CD8-positive, alpha-beta memory T cell (primary cell): Measurements from ENCODE around the gene KCNJ4. TPM values are rescaled to one million over a fixed set of nuclear protein-coding genes. Genes with fewer than 3 reads are reported as not detected.

ENCODE experiments used
- CTCF ChIA-PET: fragments of 350-600 bp; sonication (Branson Sonifier 250); formaldehyde crosslinking; loops from one replicate; lab custom pipeline; 2021; ENCODE audit warnings: antibody characterized with exemption; lab: Charles Lee
- POLR2A ChIA-PET: fragments of 350-600 bp; sonication (Branson Sonifier 250); formaldehyde crosslinking; loops from one replicate; lab custom pipeline; 2021; ENCODE audit warnings: antibody characterized with exemption; lab: Charles Lee
- DNase-seq, 5 donors: peaks; one replicate each; pipeline versions ENCODE4 v3.0.0 to v3.0.0-alpha.2; 2020 to 2022; ENCODE audit warnings: mixed read lengths in 1 of 5
- H3K27ac ChIP-seq: one replicate; pipeline ENCODE4 v1.7.0; 2013; ENCODE audit warnings: low read depth, mild to moderate bottlenecking, low read length, moderate library complexity
- H3K27me3 ChIP-seq: 2 replicates; pipeline ENCODE4 v1.7.0; 2013; ENCODE audit warnings: low read length, mild to moderate bottlenecking; ENCODE audit not compliant: insufficient read depth, poor library complexity, severe bottlenecking
- H3K36me3 ChIP-seq: 2 replicates; pipeline ENCODE4 v1.7.0; 2013; ENCODE audit warnings: mild to moderate bottlenecking, low read length, moderate library complexity; ENCODE audit not compliant: insufficient read depth
- H3K4me1 ChIP-seq: 2 replicates; pipeline ENCODE4 v1.7.0; 2013; ENCODE audit warnings: mild to moderate bottlenecking, low read length, moderate library complexity; ENCODE audit not compliant: insufficient read depth
- H3K4me3 ChIP-seq: 2 replicates; pipeline ENCODE4 v1.7.0; 2013; ENCODE audit warnings: mild to moderate bottlenecking, low read length
- H3K9me3 ChIP-seq: 2 replicates; pipeline ENCODE4 v1.7.0; 2013; ENCODE audit warnings: mild to moderate bottlenecking, low read length
- H3K27ac Mint-ChIP-seq, 8 donors: one replicate each; pipeline ENCODE4 v1.8.0; 2020 to 2021; ENCODE audit warnings: mixed read lengths in 8 of 8, mild to moderate bottlenecking in 6 of 8, inconsistent platforms in 3 of 8, moderate library complexity in 3 of 8
- H3K27me3 Mint-ChIP-seq, 2 donors: one replicate each; pipeline ENCODE4 v1.8.0; 2020 to 2021; ENCODE audit warnings: mixed read lengths in 2 of 2, mild to moderate bottlenecking in 1 of 2, moderate library complexity in 1 of 2
- H3K36me3 Mint-ChIP-seq, 3 donors: one replicate each; pipeline ENCODE4 v1.8.0; 2020 to 2021; ENCODE audit warnings: mixed read lengths in 3 of 3, inconsistent platforms in 1 of 3, mild to moderate bottlenecking in 1 of 3
- H3K4me1 Mint-ChIP-seq, 3 donors: one replicate each; pipeline ENCODE4 v1.8.0; 2020 to 2021; ENCODE audit warnings: mixed read lengths in 3 of 3, inconsistent platforms in 1 of 3, mild to moderate bottlenecking in 1 of 3
- H3K4me3 Mint-ChIP-seq, 7 donors: one replicate each; pipeline ENCODE4 v1.8.0; 2020 to 2021; ENCODE audit warnings: mixed read lengths in 7 of 7, mild to moderate bottlenecking in 6 of 7, moderate library complexity in 4 of 7, inconsistent platforms in 2 of 7
- H3K9me3 Mint-ChIP-seq, 5 donors: one replicate each; pipeline ENCODE4 v1.8.0; 2020 to 2022; ENCODE audit warnings: mixed read lengths in 5 of 5, mild to moderate bottlenecking in 3 of 5, moderate library complexity in 2 of 5, inconsistent platforms in 1 of 5
- polyA plus RNA-seq: library from polyadenylated mRNA; unstranded; fragments of 300-500 nt; fragmentation: Illumina TruSeq; gene quantifications from one replicate; pipeline ENCODE4 v1.2.3, GENCODE V29; 2021
- total RNA-seq, 2 experiments: library from RNA; stranded (reverse); gene quantifications; one replicate each; pipeline ENCODE4 v1.2.3, GENCODE V29; 2021

The KCNJ4 gene
- total and polyA plus RNA-seq, 3 experiments from 2014 or later, result not detected

DNA sequence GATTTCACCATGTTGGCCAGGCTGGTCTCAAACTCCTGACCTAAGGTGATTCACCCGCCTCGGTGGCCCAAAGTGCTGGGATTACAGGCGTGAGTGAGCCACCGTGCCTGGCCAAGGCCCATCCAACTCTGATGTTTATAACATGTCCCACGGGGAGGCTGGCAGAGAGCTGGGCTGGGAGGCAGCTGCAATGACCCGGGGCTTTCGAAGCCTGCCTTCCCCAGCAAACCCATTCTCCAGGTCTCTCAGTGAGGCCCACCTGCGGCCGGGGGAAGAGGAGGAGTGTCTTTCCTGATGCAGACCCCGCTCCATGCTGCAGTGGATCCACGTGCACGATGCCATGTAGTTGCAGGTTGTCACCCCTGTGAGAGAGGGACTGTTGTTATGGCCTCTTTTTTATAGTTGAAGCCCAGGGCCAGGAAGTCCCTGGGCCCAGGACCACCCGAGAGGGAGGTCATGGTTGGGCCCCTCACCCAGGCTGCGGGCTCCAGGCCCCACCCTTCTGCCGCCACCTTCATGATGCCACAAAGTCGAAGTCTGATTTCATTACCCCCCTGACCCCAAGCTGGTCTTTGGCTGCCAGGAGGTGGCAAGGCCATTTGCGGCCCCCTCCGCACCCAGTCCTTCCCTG lies 38.3 kb downstream of the KCNJ4 start:
- Mint-ChIP-seq H3K36me3 (no peaks in the 10 kb centered on the region), H3K4me1 (peaks cover 0 to 4% (median 0%) of the 10 kb centered on the region in 3 donors), H3K4me3 (no peak overlapping the region), H3K27ac (no peak overlapping the region), H3K27me3 (peaks cover 0 to 6% of the 10 kb centered on the region in 2 donors), H3K9me3 (no peaks in the 10 kb centered on the region)
- peak in 1 of 5 donors; percentile 21 for DNase-seq
- ChIA-PET CTCF (no interaction called here), POLR2A (no interaction called here)
- H3K27ac ChIP-seq, result no peak overlapping the region
- no peaks in the 10 kb centered on the region for H3K4me1 ChIP-seq
- no peaks in the 10 kb centered on the region for H3K27me3 ChIP-seq
- no peaks in the 10 kb centered on the region for H3K9me3 ChIP-seq
- H3K4me3 ChIP-seq, result no peak overlapping the region
- no peaks in the 10 kb centered on the region for H3K36me3 ChIP-seq

DNA sequence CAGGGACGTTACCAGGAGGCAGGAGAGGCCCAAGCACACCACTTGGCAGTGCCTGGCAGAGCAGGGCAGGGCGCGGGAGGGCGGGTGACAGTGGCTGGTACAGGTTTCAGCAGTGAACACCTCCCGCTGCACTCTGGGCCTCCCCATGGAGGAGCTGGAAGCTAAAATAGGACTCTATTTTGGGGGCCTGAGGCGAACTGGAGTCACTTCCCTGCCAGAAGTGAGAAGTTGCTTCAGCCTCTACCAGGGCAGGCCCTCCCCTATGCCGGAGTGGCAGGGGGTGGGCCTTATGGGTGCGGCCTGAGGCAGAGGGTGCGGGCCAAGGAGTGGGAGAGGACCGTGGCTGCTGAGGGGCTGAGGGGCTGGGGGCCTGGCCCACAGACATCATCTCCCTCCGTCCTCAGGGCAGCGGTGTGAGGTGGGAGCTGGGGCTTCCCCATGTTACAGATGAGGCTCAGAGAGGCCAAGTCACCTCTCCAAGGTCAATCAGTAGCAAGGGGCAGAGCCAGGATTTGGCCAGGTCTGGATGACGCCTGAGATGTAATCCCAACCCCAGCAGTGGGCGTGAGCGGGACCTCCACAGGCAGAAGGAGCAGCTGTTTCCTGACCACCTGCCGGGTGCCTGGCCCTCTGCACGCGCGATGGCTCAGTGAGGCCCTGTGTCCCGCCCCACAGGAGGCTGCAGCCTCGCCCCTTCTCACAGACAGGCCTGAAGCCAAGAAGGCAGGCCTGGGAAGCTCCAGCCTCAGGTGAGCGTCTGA lies 39.3 kb downstream of the KCNJ4 start:
- ChIA-PET POLR2A (no interaction called here), CTCF (no interaction called here)
- Histone ChIP-seq H3K27me3 (no peaks in the 10 kb centered on the region), H3K27ac (no peak overlapping the region), H3K4me1 (no peaks in the 10 kb centered on the region), H3K9me3 (no peaks in the 10 kb centered on the region), H3K4me3 (no peak overlapping the region), H3K36me3 (no peaks in the 10 kb centered on the region)
- H3K27me3 Mint-ChIP-seq, result peaks cover 3 to 7% of the 10 kb centered on the region in 2 donors
- H3K36me3 Mint-ChIP-seq, result no peaks in the 10 kb centered on the region
- peaks cover 0 to 4% (median 0%) of the 10 kb centered on the region in 3 donors for H3K4me1 Mint-ChIP-seq
- peak in 1 of 5 donors; percentile 27 for DNase-seq
- no peaks in the 10 kb centered on the region for H3K9me3 Mint-ChIP-seq
- H3K4me3 Mint-ChIP-seq, result no peak overlapping the region
- H3K27ac Mint-ChIP-seq, result no peak overlapping the region

DNA sequence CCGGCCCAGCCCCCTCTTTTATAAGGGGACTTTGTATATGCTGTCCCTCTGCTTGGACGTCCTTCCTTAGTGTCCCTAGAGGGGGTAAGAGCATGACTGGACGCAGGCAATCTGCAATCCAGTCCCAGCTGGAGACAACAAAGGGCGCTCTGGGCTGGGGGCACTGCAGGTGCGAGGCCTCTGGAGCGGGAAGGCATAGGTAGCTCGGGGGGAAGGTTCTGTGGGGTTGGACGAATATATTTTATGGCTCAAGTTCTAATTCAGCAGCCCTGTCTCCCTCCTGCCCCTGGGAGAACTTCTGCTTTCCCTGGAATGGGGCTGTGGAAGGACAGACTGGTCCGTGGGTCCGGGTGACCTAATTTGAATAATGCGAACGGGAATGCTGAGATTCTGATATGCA lies 40.0 kb downstream of the KCNJ4 start:
- DNase-seq, result peak in 1 of 5 donors; percentile 17
- H3K36me3 Mint-ChIP-seq, result no peaks in the 10 kb centered on the region
- H3K36me3 ChIP-seq, result no peaks in the 10 kb centered on the region
- H3K9me3 Mint-ChIP-seq, result no peaks in the 10 kb centered on the region
- no peaks in the 10 kb centered on the region for H3K9me3 ChIP-seq
- no peak overlapping the region for H3K4me3 Mint-ChIP-seq
- H3K27ac ChIP-seq, result no peak overlapping the region
- no peak overlapping the region for H3K4me3 ChIP-seq
- H3K4me1 Mint-ChIP-seq, result peaks cover 0 to 4% (median 0%) of the 10 kb centered on the region in 3 donors
- CTCF ChIA-PET, result no interaction called here
- POLR2A ChIA-PET, result no interaction called here
- peaks cover 3 to 7% of the 10 kb centered on the region in 2 donors for H3K27me3 Mint-ChIP-seq
- no peaks in the 10 kb centered on the region for H3K27me3 ChIP-seq
- no peaks in the 10 kb centered on the region for H3K4me1 ChIP-seq
- H3K27ac Mint-ChIP-seq, result peak overlapping the region in 1 of 8 donors; percentile 60

DNA sequence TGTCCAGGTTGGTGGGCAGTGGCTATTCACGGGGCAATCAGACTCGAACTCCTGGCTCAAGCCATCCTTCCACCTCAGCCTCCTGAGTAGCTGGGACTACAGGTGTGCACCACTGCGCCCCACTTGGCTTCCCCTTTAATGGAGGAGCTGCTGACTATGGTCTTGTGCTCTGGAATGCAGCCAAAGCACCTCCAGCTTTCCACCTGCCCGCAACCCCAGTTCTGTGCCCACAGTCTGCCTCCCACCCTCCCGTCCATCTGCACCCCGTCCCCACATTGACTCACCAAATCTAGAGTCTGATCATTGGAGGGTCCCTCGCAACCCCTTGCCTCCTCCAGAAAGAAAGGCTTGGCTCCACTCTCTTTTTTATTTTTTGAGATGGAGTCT lies 41.0 kb downstream of the KCNJ4 start:
- Mint-ChIP-seq H3K36me3 (no peaks in the 10 kb centered on the region), H3K4me1 (peaks cover 0 to 4% (median 0%) of the 10 kb centered on the region in 3 donors), H3K27me3 (peaks cover 3 to 7% of the 10 kb centered on the region in 2 donors), H3K27ac (peak overlapping the region in 1 of 8 donors; percentile 27), H3K9me3 (no peaks in the 10 kb centered on the region), H3K4me3 (peak overlapping the region in 1 of 7 donors; percentile 72)
- Histone ChIP-seq H3K4me1 (no peaks in the 10 kb centered on the region), H3K9me3 (no peaks in the 10 kb centered on the region), H3K27ac (no peak overlapping the region), H3K4me3 (no peak overlapping the region), H3K27me3 (no peaks in the 10 kb centered on the region), H3K36me3 (no peaks in the 10 kb centered on the region)
- CTCF ChIA-PET, result no interaction called here
- no peak for DNase-seq
- POLR2A ChIA-PET, result no interaction called here

DNA sequence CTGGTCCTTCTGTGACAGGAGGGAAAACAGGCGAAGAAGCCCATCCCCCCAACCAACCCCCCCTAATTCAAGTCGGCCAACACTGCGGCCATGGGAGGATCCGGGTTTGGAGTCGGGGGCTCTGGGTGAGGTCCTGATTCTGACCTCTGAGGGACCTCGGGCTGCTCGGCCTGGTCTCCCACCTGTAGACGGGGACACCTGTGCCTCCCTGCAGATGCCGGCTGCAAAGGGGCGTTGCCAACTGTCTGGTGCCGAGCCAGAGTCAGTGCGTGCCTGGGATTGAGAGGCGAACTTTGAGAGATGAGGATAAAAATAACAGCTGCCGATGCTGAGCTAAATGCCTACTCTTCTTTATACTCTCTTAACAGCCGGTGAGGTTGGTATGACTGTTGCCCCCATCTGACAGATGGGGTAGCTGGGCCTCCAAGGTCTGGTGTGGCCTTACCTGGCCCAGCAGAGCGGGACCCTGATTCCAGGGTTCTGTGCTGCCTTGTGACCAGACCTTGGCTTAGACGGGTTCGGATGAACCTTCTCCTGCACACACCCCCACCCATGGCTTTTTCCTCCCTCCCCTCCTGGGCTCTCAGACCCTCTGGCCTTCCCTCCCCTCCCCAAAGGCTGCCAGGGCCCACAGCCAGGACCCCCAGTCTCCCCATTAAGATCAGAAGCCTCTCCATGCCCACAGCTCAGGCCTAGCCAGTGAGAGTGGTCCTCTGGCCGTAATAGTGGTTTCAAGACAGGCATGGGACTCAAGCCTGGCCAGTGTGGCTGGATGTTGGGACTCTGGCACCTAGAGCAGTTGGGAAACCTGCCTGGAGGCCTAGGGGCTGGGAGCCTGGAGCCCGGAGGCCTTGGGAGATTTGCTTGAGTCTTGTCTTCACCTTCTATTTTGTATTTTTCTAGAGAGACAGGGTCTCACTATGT lies 41.7 kb downstream of the KCNJ4 start:
- peaks cover 0 to 4% (median 0%) of the 10 kb centered on the region in 3 donors for H3K4me1 Mint-ChIP-seq
- H3K36me3 Mint-ChIP-seq, result no peaks in the 10 kb centered on the region
- H3K4me3 Mint-ChIP-seq, result peak overlapping the region in 1 of 7 donors; percentile 72
- ChIA-PET POLR2A (no interaction called here), CTCF (interaction anchor here (1.0 to 1.4 kb wide), 2 partner anchors 12 to 191 kb away, joined by 3 to 4 read pairs; no protein-coding TSS in a partner anchor)
- Histone ChIP-seq H3K4me3 (no peak overlapping the region), H3K9me3 (no peaks in the 10 kb centered on the region), H3K27me3 (no peaks in the 10 kb centered on the region), H3K27ac (no peak overlapping the region), H3K4me1 (no peaks in the 10 kb centered on the region), H3K36me3 (no peaks in the 10 kb centered on the region)
- H3K27ac Mint-ChIP-seq, result no peak overlapping the region
- no peak for DNase-seq
- H3K27me3 Mint-ChIP-seq, result peaks cover 3 to 8% of the 10 kb centered on the region in 2 donors
- no peaks in the 10 kb centered on the region for H3K9me3 Mint-ChIP-seq

DNA sequence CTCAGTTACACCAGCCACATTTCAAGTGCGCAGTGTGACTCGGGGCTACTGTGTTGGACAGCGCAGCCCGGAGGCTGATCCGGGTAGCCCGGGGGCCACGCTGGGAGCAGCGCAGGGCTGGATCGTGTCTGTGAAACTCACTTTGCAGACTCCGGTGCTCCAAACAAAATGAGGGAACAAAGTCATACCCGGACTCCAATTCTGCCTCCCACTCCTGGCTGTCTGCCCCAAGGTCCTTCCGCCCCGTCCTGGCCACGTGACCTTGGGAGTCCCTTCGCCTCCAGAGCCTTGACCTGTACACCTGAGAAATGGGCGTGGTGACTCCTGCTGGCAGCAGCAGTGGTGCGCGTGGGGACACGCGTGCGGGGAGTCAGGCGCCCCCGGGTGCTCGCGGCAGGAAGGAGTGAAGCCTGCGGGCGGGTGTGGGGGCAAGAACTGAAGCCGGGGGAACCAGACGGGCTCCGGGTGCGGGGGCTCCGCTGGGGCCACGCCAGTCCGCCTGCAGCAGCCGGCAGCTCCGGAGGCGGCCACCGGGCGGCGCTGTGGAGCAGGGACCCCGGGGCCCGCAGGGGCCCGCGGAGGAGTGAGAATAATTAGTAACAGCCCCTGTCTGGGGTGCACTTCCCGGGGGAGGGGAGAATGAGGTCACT lies 42.4 kb downstream of the KCNJ4 start:
- H3K4me3 ChIP-seq, result no peak overlapping the region

DNA sequence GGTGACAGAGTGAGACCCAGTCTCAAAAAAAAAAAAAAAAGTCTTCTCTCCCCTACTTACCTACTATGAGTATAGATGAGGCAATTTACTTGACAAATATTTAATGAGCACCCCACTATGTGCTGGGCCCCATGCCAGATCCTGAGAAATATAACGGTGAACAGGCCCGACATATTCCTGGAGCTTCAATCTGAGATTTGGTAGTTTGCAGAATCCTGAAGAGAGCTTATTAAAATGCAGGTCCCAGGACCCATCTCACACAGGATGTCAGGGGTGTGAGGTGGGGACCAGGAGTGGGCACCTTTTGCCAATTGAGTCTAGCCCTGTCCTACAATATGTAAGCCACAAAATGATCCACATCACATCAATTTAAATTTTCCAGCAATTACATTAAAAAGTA lies 44.0 kb downstream of the KCNJ4 start:
- Histone ChIP-seq H3K36me3 (no peaks in the 10 kb centered on the region), H3K27ac (no peak overlapping the region), H3K27me3 (no peaks in the 10 kb centered on the region), H3K9me3 (no peaks in the 10 kb centered on the region), H3K4me1 (no peaks in the 10 kb centered on the region), H3K4me3 (no peak overlapping the region)
- Mint-ChIP-seq H3K9me3 (no peaks in the 10 kb centered on the region), H3K4me3 (no peak overlapping the region), H3K36me3 (no peaks in the 10 kb centered on the region), H3K27me3 (peaks cover 3 to 15% of the 10 kb centered on the region in 2 donors), H3K4me1 (peaks cover 0 to 4% (median 0%) of the 10 kb centered on the region in 3 donors), H3K27ac (no peak overlapping the region)
- CTCF ChIA-PET, result no interaction called here
- no peak for DNase-seq
- POLR2A ChIA-PET, result no interaction called here

More for the DNA sequence above, 42.4 kb downstream of the KCNJ4 start:
- Mint-ChIP-seq H3K9me3 (no peaks in the 10 kb centered on the region), H3K27me3 (peaks cover 3 to 11% of the 10 kb centered on the region in 2 donors), H3K27ac (no peak overlapping the region), H3K4me3 (no peak overlapping the region), H3K36me3 (no peaks in the 10 kb centered on the region), H3K4me1 (peaks cover 0 to 4% (median 0%) of the 10 kb centered on the region in 3 donors)
- H3K27ac ChIP-seq, result no peak overlapping the region
- H3K36me3 ChIP-seq, result no peaks in the 10 kb centered on the region
- ChIA-PET POLR2A (no interaction called here), CTCF (interaction anchor here (1.0 to 1.4 kb wide), 2 partner anchors 11 to 191 kb away, joined by 3 to 4 read pairs; no protein-coding TSS in a partner anchor)
- peak in 3 of 5 donors; percentile 25 to 39 (median 31) for DNase-seq
- H3K9me3 ChIP-seq, result no peaks in the 10 kb centered on the region
- H3K27me3 ChIP-seq, result no peaks in the 10 kb centered on the region
- H3K4me1 ChIP-seq, result no peaks in the 10 kb centered on the region
